CD4-positive, alpha-beta T cell treated with Interleukin-17A for 4 hours (primary cell): ENCODE measurements around the gene NDUFS5.
"Not testable (repeated sequence)": the region's sequence is repeated elsewhere in the genome, so short reads cannot be mapped to it uniquely, and the experiment has no call there.

Experiments
- DNase-seq: peaks from one replicate; pipeline ENCODE4 v3.0.0-alpha.2; 2020; ENCODE audit warnings: mixed read lengths

NDUFS5 gene

GRCh38 chr1:39026051-39026865 lies at the start of gene NDUFS5:
Gene NDUFS5, plus strand, starts transcription at chr1:39026350. Its CDS starts 2,375 bp downstream, at chr1:39028725.
- peak; percentile 86 for DNase-seq

GRCh38 chr1:38977399-38978244 lies 48.5 kb upstream of the NDUFS5 start:
- peak; percentile 79 for DNase-seq

- DNase-seq, result peak; percentile 23
Observed at GRCh38 chr1:38978245-38978542, 48.0 kb upstream of the NDUFS5 start.

GRCh38 chr1:38979380-38979779 lies 46.8 kb upstream of the NDUFS5 start:
- DNase-seq, result not testable (repeated sequence)

GRCh38 chr1:38989979-38990378 lies 36.2 kb upstream of the NDUFS5 start:
- DNase-seq, result no peak

GRCh38 chr1:38990386-38990737 lies 35.8 kb upstream of the NDUFS5 start:
- no peak for DNase-seq

- peak; percentile 96 for DNase-seq
Observed at GRCh38 chr1:38990738-38991637, 35.2 kb upstream of the NDUFS5 start, which contains the start of gene AKIRIN1. Gene AKIRIN1, plus strand, starts transcription at chr1:38991276. Its CDS starts 105 bp downstream, at chr1:38991381.

- DNase-seq, result peak; percentile 10
Observed at GRCh38 chr1:38991638-38992411, 34.3 kb upstream of the NDUFS5 start.

- DNase-seq, result no peak
Observed at GRCh38 chr1:38992412-38993111, 33.6 kb upstream of the NDUFS5 start.

GRCh38 chr1:38994196-38994595 lies 32.0 kb upstream of the NDUFS5 start:
- no peak for DNase-seq

GRCh38 chr1:38997034-38997900 lies 28.9 kb upstream of the NDUFS5 start:
- DNase-seq, result no peak

- no peak for DNase-seq
Observed at GRCh38 chr1:38997901-38998190, 28.3 kb upstream of the NDUFS5 start.

GRCh38 chr1:39001516-39002421 lies 24.4 kb upstream of the NDUFS5 start:
- DNase-seq, result no peak

- no peak for DNase-seq
Observed at GRCh38 chr1:39003281-39003680, 22.9 kb upstream of the NDUFS5 start.

GRCh38 chr1:39003794-39004193 lies 22.4 kb upstream of the NDUFS5 start:
- DNase-seq, result no peak

- DNase-seq, result no peak
Observed at GRCh38 chr1:39006287-39006686, 19.9 kb upstream of the NDUFS5 start.

GRCh38 chr1:39006726-39007645 lies 19.2 kb upstream of the NDUFS5 start:
- DNase-seq, result no peak

- DNase-seq, result not testable (repeated sequence)
Observed at GRCh38 chr1:39014956-39015355, 11.2 kb upstream of the NDUFS5 start.
